ENCODE results near the gene RNF144A. TPM values are rescaled to one million over a fixed set of nuclear protein-coding genes. Genes with fewer than 3 reads are reported as not detected.

Gene RNF144A
- total RNA-seq, 1 experiment from 2014 or later: 13.0 TPM

DNA sequence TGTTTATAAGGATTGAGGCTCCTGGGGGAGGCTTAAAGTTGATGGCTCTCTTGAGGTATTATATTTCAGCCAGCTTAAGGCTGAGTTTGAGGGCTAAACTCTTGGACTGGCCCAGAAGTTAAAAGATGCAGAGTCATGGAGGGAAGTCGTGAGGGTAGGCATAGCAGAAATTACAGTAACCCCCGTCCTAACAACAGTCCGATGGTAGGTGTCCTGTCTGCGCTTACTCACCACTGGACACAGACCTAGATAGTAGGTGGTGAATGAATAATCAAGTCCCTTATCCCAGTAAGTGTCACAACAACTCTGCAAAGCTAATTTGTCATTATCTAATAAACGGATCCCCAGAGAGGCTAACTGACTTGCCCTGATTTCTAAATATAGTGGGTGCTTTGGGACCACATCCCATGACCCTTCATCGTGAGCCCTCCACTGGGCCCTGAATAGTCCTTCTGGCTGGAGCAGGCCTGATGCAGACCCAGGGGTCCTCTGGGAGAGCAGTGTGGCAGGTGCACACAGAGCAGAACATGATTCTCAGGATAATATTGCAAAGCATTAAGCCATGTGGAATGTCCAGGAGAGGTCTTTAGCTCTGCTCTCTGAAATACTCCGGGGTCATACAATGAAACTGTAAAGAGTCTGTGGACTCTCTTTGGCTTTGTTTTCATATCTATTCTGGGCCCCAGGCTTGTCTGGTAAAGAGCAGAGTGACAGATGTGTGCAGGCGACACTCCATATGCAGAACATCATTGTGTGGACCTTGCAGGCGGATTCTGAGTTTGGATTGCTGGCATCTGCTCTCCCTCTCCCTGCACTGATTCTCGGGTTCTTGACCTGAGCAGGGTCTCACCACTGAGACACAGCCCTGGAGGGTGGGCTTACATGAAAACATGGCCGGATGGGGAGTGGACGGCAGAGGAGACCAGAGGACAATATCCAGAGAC, 98.1 kb downstream of the RNF144A start:
- no peaks in the 10 kb centered on the region for H3K4me1 ChIP-seq (ENCODE audit: control insufficient read depth in 1 of 2, insufficient read depth in 2 of 2, low read length in 2 of 2)
- no peaks in the 10 kb centered on the region for H3K27me3 ChIP-seq (ENCODE audit: insufficient read depth, low read length)
- TF ChIP-seq ZFX (IDR thresholded peaks at IDR 0.05): no peak
- TF ChIP-seq, protein P1, sequence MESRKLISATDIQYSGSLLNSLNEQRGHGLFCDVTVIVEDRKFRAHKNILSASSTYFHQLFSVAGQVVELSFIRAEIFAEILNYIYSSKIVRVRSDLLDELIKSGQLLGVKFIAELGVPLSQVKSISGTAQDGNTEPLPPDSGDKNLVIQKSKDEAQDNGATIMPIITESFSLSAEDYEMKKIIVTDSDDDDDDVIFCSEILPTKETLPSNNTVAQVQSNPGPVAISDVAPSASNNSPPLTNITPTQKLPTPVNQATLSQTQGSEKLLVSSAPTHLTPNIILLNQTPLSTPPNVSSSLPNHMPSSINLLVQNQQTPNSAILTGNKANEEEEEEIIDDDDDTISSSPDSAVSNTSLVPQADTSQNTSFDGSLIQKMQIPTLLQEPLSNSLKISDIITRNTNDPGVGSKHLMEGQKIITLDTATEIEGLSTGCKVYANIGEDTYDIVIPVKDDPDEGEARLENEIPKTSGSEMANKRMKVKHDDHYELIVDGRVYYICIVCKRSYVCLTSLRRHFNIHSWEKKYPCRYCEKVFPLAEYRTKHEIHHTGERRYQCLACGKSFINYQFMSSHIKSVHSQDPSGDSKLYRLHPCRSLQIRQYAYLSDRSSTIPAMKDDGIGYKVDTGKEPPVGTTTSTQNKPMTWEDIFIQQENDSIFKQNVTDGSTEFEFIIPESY (IDR thresholded peaks at IDR 0.05; ENCODE audit: extremely low read depth, insufficient replicate concordance, low read length): no peak
- TF ChIP-seq CBX3 (IDR thresholded peaks at IDR 0.05; ENCODE audit: low read depth): no peak
- no peak for TF ChIP-seq EZH2 (IDR thresholded peaks at IDR 0.05)
- TF ChIP-seq, protein P2, sequence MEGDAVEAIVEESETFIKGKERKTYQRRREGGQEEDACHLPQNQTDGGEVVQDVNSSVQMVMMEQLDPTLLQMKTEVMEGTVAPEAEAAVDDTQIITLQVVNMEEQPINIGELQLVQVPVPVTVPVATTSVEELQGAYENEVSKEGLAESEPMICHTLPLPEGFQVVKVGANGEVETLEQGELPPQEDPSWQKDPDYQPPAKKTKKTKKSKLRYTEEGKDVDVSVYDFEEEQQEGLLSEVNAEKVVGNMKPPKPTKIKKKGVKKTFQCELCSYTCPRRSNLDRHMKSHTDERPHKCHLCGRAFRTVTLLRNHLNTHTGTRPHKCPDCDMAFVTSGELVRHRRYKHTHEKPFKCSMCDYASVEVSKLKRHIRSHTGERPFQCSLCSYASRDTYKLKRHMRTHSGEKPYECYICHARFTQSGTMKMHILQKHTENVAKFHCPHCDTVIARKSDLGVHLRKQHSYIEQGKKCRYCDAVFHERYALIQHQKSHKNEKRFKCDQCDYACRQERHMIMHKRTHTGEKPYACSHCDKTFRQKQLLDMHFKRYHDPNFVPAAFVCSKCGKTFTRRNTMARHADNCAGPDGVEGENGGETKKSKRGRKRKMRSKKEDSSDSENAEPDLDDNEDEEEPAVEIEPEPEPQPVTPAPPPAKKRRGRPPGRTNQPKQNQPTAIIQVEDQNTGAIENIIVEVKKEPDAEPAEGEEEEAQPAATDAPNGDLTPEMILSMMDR (IDR thresholded peaks at IDR 0.05 in 2 of 3, conservative IDR thresholded peaks at IDR 0.05 in 1 of 3; ENCODE audit: borderline replicate concordance in 1 of 3, insufficient read depth in 1 of 3, low read depth in 2 of 3, low read length in 2 of 3): no peak
- no peak for TF ChIP-seq SP1 (IDR thresholded peaks at IDR 0.05; ENCODE audit: low read depth)
- TF ChIP-seq TCF7L2 (IDR thresholded peaks at IDR 0.05; ENCODE audit: borderline replicate concordance, extremely low read depth, insufficient read depth, insufficient read length): no peak
- TF ChIP-seq, protein P3, sequence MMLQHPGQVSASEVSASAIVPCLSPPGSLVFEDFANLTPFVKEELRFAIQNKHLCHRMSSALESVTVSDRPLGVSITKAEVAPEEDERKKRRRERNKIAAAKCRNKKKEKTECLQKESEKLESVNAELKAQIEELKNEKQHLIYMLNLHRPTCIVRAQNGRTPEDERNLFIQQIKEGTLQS (IDR thresholded peaks at IDR 0.05): no peak
- TF ChIP-seq ELF1 (IDR thresholded peaks at IDR 0.05; ENCODE audit: borderline replicate concordance, low read depth): no peak
- TF ChIP-seq, protein P4, sequence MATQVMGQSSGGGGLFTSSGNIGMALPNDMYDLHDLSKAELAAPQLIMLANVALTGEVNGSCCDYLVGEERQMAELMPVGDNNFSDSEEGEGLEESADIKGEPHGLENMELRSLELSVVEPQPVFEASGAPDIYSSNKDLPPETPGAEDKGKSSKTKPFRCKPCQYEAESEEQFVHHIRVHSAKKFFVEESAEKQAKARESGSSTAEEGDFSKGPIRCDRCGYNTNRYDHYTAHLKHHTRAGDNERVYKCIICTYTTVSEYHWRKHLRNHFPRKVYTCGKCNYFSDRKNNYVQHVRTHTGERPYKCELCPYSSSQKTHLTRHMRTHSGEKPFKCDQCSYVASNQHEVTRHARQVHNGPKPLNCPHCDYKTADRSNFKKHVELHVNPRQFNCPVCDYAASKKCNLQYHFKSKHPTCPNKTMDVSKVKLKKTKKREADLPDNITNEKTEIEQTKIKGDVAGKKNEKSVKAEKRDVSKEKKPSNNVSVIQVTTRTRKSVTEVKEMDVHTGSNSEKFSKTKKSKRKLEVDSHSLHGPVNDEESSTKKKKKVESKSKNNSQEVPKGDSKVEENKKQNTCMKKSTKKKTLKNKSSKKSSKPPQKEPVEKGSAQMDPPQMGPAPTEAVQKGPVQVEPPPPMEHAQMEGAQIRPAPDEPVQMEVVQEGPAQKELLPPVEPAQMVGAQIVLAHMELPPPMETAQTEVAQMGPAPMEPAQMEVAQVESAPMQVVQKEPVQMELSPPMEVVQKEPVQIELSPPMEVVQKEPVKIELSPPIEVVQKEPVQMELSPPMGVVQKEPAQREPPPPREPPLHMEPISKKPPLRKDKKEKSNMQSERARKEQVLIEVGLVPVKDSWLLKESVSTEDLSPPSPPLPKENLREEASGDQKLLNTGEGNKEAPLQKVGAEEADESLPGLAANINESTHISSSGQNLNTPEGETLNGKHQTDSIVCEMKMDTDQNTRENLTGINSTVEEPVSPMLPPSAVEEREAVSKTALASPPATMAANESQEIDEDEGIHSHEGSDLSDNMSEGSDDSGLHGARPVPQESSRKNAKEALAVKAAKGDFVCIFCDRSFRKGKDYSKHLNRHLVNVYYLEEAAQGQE (IDR thresholded peaks at IDR 0.05; ENCODE audit: low read depth): no peak
- TF ChIP-seq FOSL1 (IDR thresholded peaks at IDR 0.05; ENCODE audit: low read depth): no peak
- no peak for TF ChIP-seq POLR2AphosphoS5 (IDR thresholded peaks at IDR 0.05; ENCODE audit: low read depth, low read length)
- TF ChIP-seq RAD21 (IDR thresholded peaks at IDR 0.05; ENCODE audit: low read depth): no peak
- no peak for TF ChIP-seq POLR2A (IDR thresholded peaks at IDR 0.05; ENCODE audit: borderline replicate concordance, extremely low read depth, insufficient read depth, insufficient read length)
- TF ChIP-seq YY1 (IDR thresholded peaks at IDR 0.05; ENCODE audit: extremely low read depth, insufficient replicate concordance, low read depth, low read length): no peak
- no peak for TF ChIP-seq SIN3A (IDR thresholded peaks at IDR 0.05; ENCODE audit: low read depth)
- TF ChIP-seq JUND (IDR thresholded peaks at IDR 0.05): no peak
- TF ChIP-seq SRF (IDR thresholded peaks at IDR 0.05; ENCODE audit: low read depth): no peak
- no peak for TF ChIP-seq EGR1 (IDR thresholded peaks at IDR 0.05; ENCODE audit: low read depth)
- ChIA-PET RAD21 (ENCODE audit: low non-redundant PET in 1 of 2, low total read pairs in 2 of 2, uncharacterized antibody in 2 of 2, unreplicated experiment in 2 of 2) (no interaction called here), POLR2A (no interaction called here), CTCF (interaction anchor here (1.3 kb wide), 1 partner anchor 118 kb away, joined by 10 read pairs; no protein-coding TSS in a partner anchor)
- H3K36me3 ChIP-seq (ENCODE audit: control insufficient read depth in 1 of 2, insufficient read depth in 2 of 2, low read length in 2 of 2): no peaks in the 10 kb centered on the region
- H2AFZ ChIP-seq (ENCODE audit: low read depth, low read length, poor library complexity, severe bottlenecking): no peak overlapping the region
- DNase-seq (ENCODE audit: low read depth, low spot score) (no peak), ATAC-seq (no peak)
- BruUV-seq (replicated peaks): no TSS peak
- no peaks in the 10 kb centered on the region for H3K79me2 ChIP-seq (ENCODE audit: insufficient read depth, low read length)
- H3K27ac ChIP-seq (ENCODE audit: low read depth, low read length): no peak overlapping the region
- intact Hi-C loops (cut with micrococcal nuclease): no loop called here
- no peaks in the 10 kb centered on the region for H4K20me1 ChIP-seq (ENCODE audit: insufficient read depth)
- H3K9ac ChIP-seq (ENCODE audit: low read length): no peak overlapping the region
- H3K9me3 ChIP-seq (ENCODE audit: control insufficient read depth in 1 of 2, insufficient read depth in 1 of 2, low read depth in 1 of 2, low read length in 2 of 2): no peaks in the 10 kb centered on the region
- H3K9me2 ChIP-seq (ENCODE audit: insufficient read depth): no peaks in the 10 kb centered on the region
- no peak overlapping the region for H3K4me2 ChIP-seq (ENCODE audit: low read length)
- H3K4me3 ChIP-seq (replicated peaks in 1 of 2; ENCODE audit: low read depth in 1 of 2, low read length in 2 of 2): no peak overlapping the region

Measured in HCT116 (cell line).